Fibroblast of pulmonary artery (primary cell): ENCODE results near the gene FBXL13.
"Not testable (repeated sequence)": the region's sequence is repeated elsewhere in the genome, so short reads cannot be mapped to it uniquely, and the experiment has no call there.

Experiments used
- DNase-seq: peaks from one replicate; pipeline ENCODE4 v3.0.0-alpha.2; 2010; ENCODE audit warnings: low read depth
- H3K4me3 ChIP-seq: replicated peaks from 2 replicates; pipeline ENCODE4 v1.5.1; 2011; ENCODE audit warnings: low read depth, mild to moderate bottlenecking, control low read depth, low read length, moderate library complexity
- CTCF ChIP-seq: IDR thresholded peaks from 2 replicates; pipeline ENCODE4 v1.5.1; 2011; ENCODE audit warnings: mild to moderate bottlenecking, control low read depth, low read length, inconsistent platforms; ENCODE audit errors: missing control alignments

Gene FBXL13

DNA sequence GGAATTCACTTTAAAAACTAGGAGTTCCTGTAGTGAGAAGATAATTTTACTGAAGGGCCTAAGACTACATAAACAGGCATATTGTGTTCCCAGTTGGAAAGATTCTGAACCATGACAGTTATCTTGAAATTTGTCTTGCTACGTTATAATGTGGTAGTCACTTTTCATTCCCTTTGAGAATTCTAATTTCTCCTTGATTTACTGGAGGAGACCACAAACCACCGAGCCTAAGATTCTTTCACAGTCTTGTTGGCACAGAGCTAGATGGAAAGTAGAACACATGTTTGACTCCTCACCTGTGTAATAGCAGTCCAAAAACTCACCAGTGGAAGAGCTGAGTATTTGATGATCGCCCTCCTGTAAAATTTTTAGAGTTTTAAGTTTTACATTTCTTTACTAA, 5.2 kb upstream of the FBXL13 start:
- TF ChIP-seq CTCF = no peak
- H3K4me3 ChIP-seq = no peak overlapping the region

GRCh38 chr7:103078226-103078625, 3.6 kb upstream of the FBXL13 start:
- DNase-seq, H3K4me3 ChIP-seq: not testable (repeated sequence)

More for the DNA sequence above, 5.2 kb upstream of the FBXL13 start:
- no peak for DNase-seq

DNA sequence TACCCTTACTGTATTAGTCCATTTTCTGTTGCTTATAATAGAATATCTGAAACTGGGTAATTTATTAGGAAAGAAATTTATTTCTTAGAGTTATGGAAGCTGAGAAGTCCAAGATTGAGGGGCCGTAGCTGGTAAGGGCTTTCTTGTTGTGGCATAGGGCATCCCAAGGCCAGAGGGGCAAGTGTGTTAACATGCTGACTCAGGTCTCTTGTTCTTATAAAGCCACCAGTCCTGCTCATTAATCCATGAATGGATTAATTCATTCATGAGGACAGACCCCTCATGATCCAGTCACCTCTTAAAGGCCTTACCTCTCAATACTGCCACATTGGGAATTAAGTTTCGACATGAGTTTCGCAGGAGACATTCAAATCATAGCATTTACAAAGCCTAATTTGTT, 2.7 kb upstream of the FBXL13 start:
- no peak overlapping the region for H3K4me3 ChIP-seq
- no peak for TF ChIP-seq CTCF
- DNase-seq = no peak

- peak; percentile 8 for DNase-seq
- no peak for TF ChIP-seq CTCF
- H3K4me3 ChIP-seq = no peak overlapping the region
Observed at GRCh38 chr7:103076764-103077163, 2.2 kb upstream of the FBXL13 start.

DNA sequence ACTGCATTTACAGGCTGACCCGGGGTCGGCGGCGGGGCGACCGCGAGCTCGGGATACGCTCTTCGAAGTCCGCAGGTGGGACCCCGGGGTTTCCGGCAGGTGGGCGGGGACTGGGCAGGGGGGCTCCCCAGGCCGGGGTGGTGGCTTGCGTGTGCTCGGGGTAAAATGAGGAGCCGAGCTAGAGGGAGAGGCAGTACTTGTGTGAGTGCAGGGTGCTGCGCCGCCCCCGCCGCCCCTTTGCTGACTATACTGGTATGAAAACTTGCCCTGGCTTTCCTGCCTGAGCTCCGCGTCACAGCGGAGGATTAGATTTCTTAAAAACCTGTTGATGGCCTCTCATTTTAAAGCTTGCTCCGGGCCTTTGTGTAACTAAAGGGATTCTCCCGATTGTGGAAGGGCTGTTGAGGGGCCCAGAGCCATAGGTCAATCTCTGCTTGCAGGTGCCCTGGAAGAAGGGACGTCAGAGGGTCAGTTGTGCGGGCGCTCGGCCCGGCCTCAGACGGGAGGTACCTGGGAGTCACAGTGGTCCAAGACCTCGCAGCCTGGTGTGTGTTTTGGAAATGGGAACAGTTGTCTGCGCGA, 832 bp upstream of the FBXL13 start:
- peak; percentile 38 for DNase-seq
- TF ChIP-seq CTCF = no peak
- H3K4me3 ChIP-seq = peak overlapping the region; percentile 67

- peak overlapping the region; percentile 67 for H3K4me3 ChIP-seq
- no peak for TF ChIP-seq CTCF
- no peak for DNase-seq
Observed at GRCh38 chr7:103073989-103074518, 542 bp downstream of the FBXL13 start.

DNA sequence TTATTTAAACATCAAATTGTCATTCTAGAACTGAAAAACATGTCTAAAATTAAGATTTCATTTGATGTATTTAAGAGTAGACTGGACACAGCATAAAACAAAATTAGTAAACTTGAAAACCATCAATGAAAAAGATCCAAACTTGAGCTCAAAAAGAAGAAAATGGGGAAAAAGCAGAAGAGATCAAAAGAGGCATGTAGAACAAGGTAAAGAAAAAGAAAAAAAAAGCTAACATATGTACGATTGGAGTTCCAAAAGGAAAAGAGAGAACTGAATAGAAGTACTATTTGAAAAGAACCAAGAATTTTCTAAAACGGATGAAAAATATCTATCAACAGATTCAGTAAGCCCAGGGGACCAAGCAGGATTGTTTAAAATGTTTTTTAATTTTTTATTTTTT, 3.6 kb downstream of the FBXL13 start:
- DNase-seq = no peak
- no peak overlapping the region for H3K4me3 ChIP-seq
- no peak for TF ChIP-seq CTCF
